Liver (tissue), 9 donors: Measurements from ENCODE around the gene CTRB1. TPM values are rescaled to one million over a fixed set of nuclear protein-coding genes. Genes with fewer than 3 reads are reported as not detected.

ENCODE experiments used
- DNase-seq: peaks from one replicate; pipeline ENCODE4 v3.0.0-alpha.2; 2017; ENCODE audit warnings: low spot score
- H3K27ac ChIP-seq, 2 donors: one replicate each; pipeline ENCODE4 v1.7.0; 2013; ENCODE audit warnings: inconsistent platforms in 2 of 2, low read length in 2 of 2, control low read depth in 1 of 2, low read depth in 1 of 2, mild to moderate bottlenecking in 1 of 2
- H3K27me3 ChIP-seq, 4 donors: one replicate each; pipeline versions ENCODE4 v1.6.1 to v1.7.0; 2013; ENCODE audit warnings: low read length in 3 of 4, inconsistent platforms in 1 of 4, mild to moderate bottlenecking in 1 of 4, moderate library complexity in 1 of 4; ENCODE audit not compliant: control insufficient read depth in 4 of 4, insufficient read depth in 4 of 4
- H3K36me3 ChIP-seq, 4 donors: one replicate each; pipeline versions ENCODE4 v1.6.1 to v1.7.0; 2013; ENCODE audit warnings: low read length in 3 of 4, mild to moderate bottlenecking in 3 of 4, low read depth in 1 of 4, moderate library complexity in 1 of 4; ENCODE audit not compliant: control insufficient read depth in 4 of 4, insufficient read depth in 3 of 4
- H3K4me1 ChIP-seq, 4 donors: one replicate each; pipeline versions ENCODE4 v1.6.1 to v1.7.0; 2013; ENCODE audit warnings: low read length in 3 of 4, mild to moderate bottlenecking in 3 of 4, moderate library complexity in 1 of 4; ENCODE audit not compliant: control insufficient read depth in 4 of 4, insufficient read depth in 4 of 4
- H3K4me3 ChIP-seq, 3 donors: one replicate each; pipeline versions ENCODE4 v1.6.1 to v1.7.0; 2013; ENCODE audit warnings: low read length in 3 of 3, control low read depth in 1 of 3, low read depth in 1 of 3, mild to moderate bottlenecking in 1 of 3
- H3K9ac ChIP-seq, 2 donors: one replicate each; pipeline ENCODE4 v1.7.0; 2013; ENCODE audit warnings: low read length in 2 of 2, mild to moderate bottlenecking in 2 of 2, moderate library complexity in 2 of 2, control low read depth in 1 of 2, low read depth in 1 of 2
- H3K9me3 ChIP-seq, 4 donors: one replicate each; pipeline versions ENCODE4 v1.6.1 to v1.7.0; 2013; ENCODE audit warnings: low read length in 3 of 4; ENCODE audit not compliant: control insufficient read depth in 4 of 4
- EGR1 ChIP-seq, 2 donors: IDR thresholded peaks; 2 replicates each; pipeline ENCODE4 v1.6.1; 2016 to 2018; ENCODE audit warnings: antibody characterized with exemption in 2 of 2, low read depth in 2 of 2
- FOXA2 ChIP-seq: IDR thresholded peaks from 2 replicates; pipeline ENCODE4 v1.6.1; 2016; ENCODE audit warnings: antibody characterized with exemption
- GABPA ChIP-seq, 2 donors: IDR thresholded peaks in 1 of 2; conservative IDR thresholded peaks in 1 of 2; 2 replicates each; pipeline ENCODE4 v1.6.1; 2016; ENCODE audit warnings: antibody characterized with exemption in 2 of 2, mild to moderate bottlenecking in 1 of 2, moderate library complexity in 1 of 2
- HNF4A ChIP-seq, 2 donors: conservative IDR thresholded peaks; 2 replicates each; pipeline ENCODE4 v1.6.1; 2016; ENCODE audit warnings: antibody characterized with exemption in 2 of 2, mild to moderate bottlenecking in 2 of 2
- HNF4G ChIP-seq: IDR thresholded peaks from 2 replicates; pipeline ENCODE4 v1.6.1; 2016; ENCODE audit warnings: antibody characterized with exemption
- JUND ChIP-seq, 2 donors: IDR thresholded peaks; 2 replicates each; pipeline ENCODE4 v1.6.1; 2016; ENCODE audit warnings: antibody characterized with exemption in 2 of 2
- MAX ChIP-seq: IDR thresholded peaks from 2 replicates; pipeline ENCODE4 v1.6.1; 2016; ENCODE audit warnings: antibody characterized with exemption
- NR2F2 ChIP-seq: IDR thresholded peaks from 2 replicates; pipeline ENCODE4 v1.6.1; 2016; ENCODE audit warnings: antibody characterized with exemption
- RAD21 ChIP-seq, 2 donors: IDR thresholded peaks; 2 replicates each; pipeline ENCODE4 v1.6.1; 2016; ENCODE audit warnings: antibody characterized with exemption in 2 of 2, mild to moderate bottlenecking in 2 of 2
- RXRA ChIP-seq, 2 donors: IDR thresholded peaks; 2 replicates each; pipeline ENCODE4 v1.6.1; 2017 to 2018; ENCODE audit warnings: antibody characterized with exemption in 2 of 2, mild to moderate bottlenecking in 1 of 2
- SP1 ChIP-seq: IDR thresholded peaks from 2 replicates; pipeline ENCODE4 v1.6.1; 2018; ENCODE audit warnings: antibody characterized with exemption, mild to moderate bottlenecking
- TAF1 ChIP-seq: conservative IDR thresholded peaks from 2 replicates; pipeline ENCODE4 v1.6.1; 2016; ENCODE audit warnings: antibody characterized with exemption, mild to moderate bottlenecking
- YY1 ChIP-seq: IDR thresholded peaks from 2 replicates; pipeline ENCODE4 v1.6.1; 2016; ENCODE audit warnings: antibody characterized with exemption, mild to moderate bottlenecking
- ZBTB33 ChIP-seq: IDR thresholded peaks from 2 replicates; pipeline ENCODE4 v1.6.1; 2016; ENCODE audit warnings: antibody characterized with exemption
- WGBS: extraction: QIAGEN DNeasy Blood & Tissue Kit; methylation state at CpG from one replicate; pipeline ENCODE4 v1.1.7; 2013; 5-methylcytosine and 5-hydroxymethylcytosine counted together
- polyA plus RNA-seq, 2 donors: library from polyadenylated mRNA; stranded (reverse) in 1 of 2; unstranded in 1 of 2; fragments of 200-250 nt in 1 of 2; fragments of >200 nt in 1 of 2; fragmentation: Nextera tagmentation in 1 of 2; extraction: Ambion mirVana in 1 of 2; gene quantifications; one replicate each; pipeline versions ENCODE4 v1.2.1 to v1.2.3, GENCODE V29; 2013 to 2015
- total RNA-seq, 2 donors: library from RNA; depleted of rRNA; stranded (reverse); fragments of >200 nt; gene quantifications; one replicate each; pipeline ENCODE4 v1.2.3, GENCODE V29; 2014
- TF ChIP-seq, protein P1 (sequence below): IDR thresholded peaks from 2 replicates; pipeline ENCODE4 v1.6.1; 2016; ENCODE audit warnings: antibody characterized with exemption
- TF ChIP-seq, protein P2 (sequence below): IDR thresholded peaks from 2 replicates; pipeline ENCODE4 v1.6.1; 2016; ENCODE audit warnings: antibody characterized with exemption, mild to moderate bottlenecking
- TF ChIP-seq, protein P3 (sequence below): fragments of 150-350 bp; IDR thresholded peaks from 2 replicates; pipeline ENCODE4 v1.5.1; 2017; ENCODE audit warnings: improper control_type of control experiment, low read depth, low read length; ENCODE audit not compliant: missing input control
- donor health status: healthy.
- donor health status: healthy.
- donor health status: healthy.
- donor health status: healthy.
- donor health status: healthy.

The CTRB1 gene
- total and polyA plus RNA-seq, 4 donors, result not detected

DNA sequence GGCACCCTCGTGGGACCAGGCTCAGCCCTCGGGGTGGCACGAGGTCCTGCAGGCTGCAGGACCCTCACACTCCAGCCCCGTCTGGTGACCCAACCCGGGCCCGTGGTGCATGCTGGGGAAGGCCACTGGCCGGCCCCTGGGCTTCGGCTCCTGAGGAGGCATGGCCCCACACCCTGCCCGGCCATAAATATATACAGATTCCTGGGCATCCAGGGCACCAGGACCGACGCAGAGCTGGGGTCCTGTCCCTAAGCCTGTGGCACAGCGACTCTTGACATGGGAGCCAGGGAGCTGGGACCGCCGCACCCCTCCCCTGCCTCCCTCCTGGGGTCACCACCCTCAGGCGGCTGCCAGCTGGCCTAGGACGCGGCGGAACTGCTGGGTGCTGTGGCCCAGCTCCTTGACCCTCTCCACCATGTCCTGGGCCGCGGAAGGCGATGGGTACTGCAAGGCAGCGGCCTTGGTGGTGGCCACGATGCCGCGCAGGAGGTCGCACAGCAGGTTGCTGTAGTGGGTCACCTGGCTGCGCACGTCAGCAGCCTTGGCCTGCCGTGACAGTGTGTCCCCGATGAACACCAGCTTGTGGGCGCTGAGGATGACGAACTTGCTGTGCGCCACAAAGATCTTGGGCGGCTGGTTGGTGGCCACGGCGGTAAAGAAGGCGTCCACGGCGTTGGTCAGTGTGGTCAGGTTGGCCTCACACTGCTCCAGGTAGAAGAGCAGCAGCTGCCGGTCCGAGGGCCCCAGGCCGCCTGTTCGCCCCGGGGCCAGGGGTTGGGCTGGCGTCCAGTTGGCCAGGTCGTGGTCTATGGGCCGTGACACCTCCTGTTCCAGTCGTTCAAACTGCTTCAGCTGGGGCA is 10.6 kb downstream of the CTRB1 start:
- H3K27ac ChIP-seq, result no peak overlapping the region
- H3K4me3 ChIP-seq, result no peak overlapping the region
- 92% methylated on average over 48 of the region's 48 CpGs for WGBS
- TF ChIP-seq HNF4A (conservative IDR thresholded peaks at IDR 0.05) (no peak), FOXA2 (no peak), YY1 (no peak), MAX (no peak), NR2F2 (no peak), JUND (IDR thresholded peaks at IDR 0.05) (no peak), EGR1 (IDR thresholded peaks at IDR 0.05; ENCODE audit: low read depth in 2 of 2) (no peak), ZBTB33 (no peak), GABPA (IDR thresholded peaks at IDR 0.05 in 1 of 2, conservative IDR thresholded peaks at IDR 0.05 in 1 of 2) (no peak), RXRA (IDR thresholded peaks at IDR 0.05) (no peak), HNF4G (no peak), TAF1 (no peak), RAD21 (IDR thresholded peaks at IDR 0.05) (no peak), SP1 (no peak)
- TF ChIP-seq, protein P1, sequence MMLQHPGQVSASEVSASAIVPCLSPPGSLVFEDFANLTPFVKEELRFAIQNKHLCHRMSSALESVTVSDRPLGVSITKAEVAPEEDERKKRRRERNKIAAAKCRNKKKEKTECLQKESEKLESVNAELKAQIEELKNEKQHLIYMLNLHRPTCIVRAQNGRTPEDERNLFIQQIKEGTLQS, result no peak
- TF ChIP-seq, protein P2, sequence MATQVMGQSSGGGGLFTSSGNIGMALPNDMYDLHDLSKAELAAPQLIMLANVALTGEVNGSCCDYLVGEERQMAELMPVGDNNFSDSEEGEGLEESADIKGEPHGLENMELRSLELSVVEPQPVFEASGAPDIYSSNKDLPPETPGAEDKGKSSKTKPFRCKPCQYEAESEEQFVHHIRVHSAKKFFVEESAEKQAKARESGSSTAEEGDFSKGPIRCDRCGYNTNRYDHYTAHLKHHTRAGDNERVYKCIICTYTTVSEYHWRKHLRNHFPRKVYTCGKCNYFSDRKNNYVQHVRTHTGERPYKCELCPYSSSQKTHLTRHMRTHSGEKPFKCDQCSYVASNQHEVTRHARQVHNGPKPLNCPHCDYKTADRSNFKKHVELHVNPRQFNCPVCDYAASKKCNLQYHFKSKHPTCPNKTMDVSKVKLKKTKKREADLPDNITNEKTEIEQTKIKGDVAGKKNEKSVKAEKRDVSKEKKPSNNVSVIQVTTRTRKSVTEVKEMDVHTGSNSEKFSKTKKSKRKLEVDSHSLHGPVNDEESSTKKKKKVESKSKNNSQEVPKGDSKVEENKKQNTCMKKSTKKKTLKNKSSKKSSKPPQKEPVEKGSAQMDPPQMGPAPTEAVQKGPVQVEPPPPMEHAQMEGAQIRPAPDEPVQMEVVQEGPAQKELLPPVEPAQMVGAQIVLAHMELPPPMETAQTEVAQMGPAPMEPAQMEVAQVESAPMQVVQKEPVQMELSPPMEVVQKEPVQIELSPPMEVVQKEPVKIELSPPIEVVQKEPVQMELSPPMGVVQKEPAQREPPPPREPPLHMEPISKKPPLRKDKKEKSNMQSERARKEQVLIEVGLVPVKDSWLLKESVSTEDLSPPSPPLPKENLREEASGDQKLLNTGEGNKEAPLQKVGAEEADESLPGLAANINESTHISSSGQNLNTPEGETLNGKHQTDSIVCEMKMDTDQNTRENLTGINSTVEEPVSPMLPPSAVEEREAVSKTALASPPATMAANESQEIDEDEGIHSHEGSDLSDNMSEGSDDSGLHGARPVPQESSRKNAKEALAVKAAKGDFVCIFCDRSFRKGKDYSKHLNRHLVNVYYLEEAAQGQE, result no peak
- TF ChIP-seq, protein P3, sequence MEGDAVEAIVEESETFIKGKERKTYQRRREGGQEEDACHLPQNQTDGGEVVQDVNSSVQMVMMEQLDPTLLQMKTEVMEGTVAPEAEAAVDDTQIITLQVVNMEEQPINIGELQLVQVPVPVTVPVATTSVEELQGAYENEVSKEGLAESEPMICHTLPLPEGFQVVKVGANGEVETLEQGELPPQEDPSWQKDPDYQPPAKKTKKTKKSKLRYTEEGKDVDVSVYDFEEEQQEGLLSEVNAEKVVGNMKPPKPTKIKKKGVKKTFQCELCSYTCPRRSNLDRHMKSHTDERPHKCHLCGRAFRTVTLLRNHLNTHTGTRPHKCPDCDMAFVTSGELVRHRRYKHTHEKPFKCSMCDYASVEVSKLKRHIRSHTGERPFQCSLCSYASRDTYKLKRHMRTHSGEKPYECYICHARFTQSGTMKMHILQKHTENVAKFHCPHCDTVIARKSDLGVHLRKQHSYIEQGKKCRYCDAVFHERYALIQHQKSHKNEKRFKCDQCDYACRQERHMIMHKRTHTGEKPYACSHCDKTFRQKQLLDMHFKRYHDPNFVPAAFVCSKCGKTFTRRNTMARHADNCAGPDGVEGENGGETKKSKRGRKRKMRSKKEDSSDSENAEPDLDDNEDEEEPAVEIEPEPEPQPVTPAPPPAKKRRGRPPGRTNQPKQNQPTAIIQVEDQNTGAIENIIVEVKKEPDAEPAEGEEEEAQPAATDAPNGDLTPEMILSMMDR, result no peak
- no peaks in the 10 kb centered on the region for H3K4me1 ChIP-seq
- peaks cover 3 to 19% (median 15%) of the 10 kb centered on the region in 4 donors for H3K36me3 ChIP-seq
- no peaks in the 10 kb centered on the region for H3K9me3 ChIP-seq
- no peak for DNase-seq
- H3K27me3 ChIP-seq, result no peaks in the 10 kb centered on the region
- no peak overlapping the region for H3K9ac ChIP-seq
